ENCODE measurements around the gene TMEM131L.
"Not testable (repeated sequence)": the region's sequence is repeated elsewhere in the genome, so short reads cannot be mapped to it uniquely, and the experiment has no call there.

The TMEM131L gene

DNA sequence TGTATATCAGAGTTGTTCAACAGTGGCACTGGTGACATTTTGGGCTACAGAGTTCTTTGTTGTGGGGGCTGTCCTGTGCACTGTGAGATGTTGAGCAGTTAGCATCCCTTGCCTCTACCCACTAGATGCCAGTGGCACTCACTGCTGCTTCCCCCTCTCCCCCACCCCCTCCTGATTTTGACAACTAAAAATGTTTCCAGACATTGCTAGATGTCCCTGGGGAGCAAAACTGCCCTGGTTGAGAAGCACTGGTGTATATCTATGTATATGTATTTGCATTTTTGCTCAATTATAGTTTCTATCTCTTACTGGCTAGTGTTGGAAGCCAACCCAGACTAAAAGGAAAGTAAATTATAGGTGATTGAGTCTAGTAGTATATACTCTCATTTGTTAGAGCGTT lies 2.4 kb downstream of the TMEM131L start:
- peaks cover 62% of the 10 kb centered on the region for H3K4me1 Mint-ChIP-seq
- H3K27me3 Mint-ChIP-seq (ENCODE audit: low read depth): peaks cover 3% of the 10 kb centered on the region
- peaks cover 25% of the 10 kb centered on the region for H3K36me3 Mint-ChIP-seq (ENCODE audit: low read depth)
- peak overlapping the region; percentile 95 to 98 (median 97) for H3K4me3 Mint-ChIP-seq
- H3K9me3 Mint-ChIP-seq: no peaks in the 10 kb centered on the region
- TF ChIP-seq CTCF (IDR thresholded peaks at IDR 0.05; ENCODE audit: unreplicated experiment in 3 of 3): no peak
- H3K27ac Mint-ChIP-seq: peak overlapping the region in 1 of 3 experiments; percentile 43

GRCh38 chr4:153469031-153469430 lies 2.9 kb downstream of the TMEM131L start:
- Mint-ChIP-seq H3K27me3 (ENCODE audit: low read depth) (peaks cover 3% of the 10 kb centered on the region), H3K36me3 (ENCODE audit: low read depth) (peaks cover 26% of the 10 kb centered on the region), H3K4me1 (peaks cover 57% of the 10 kb centered on the region), H3K27ac (peak overlapping the region in 1 of 3 experiments; percentile 43), H3K9me3 (no peaks in the 10 kb centered on the region), H3K4me3 (peak overlapping the region in 2 of 3 experiments; percentile 95 to 98)
- TF ChIP-seq CTCF (IDR thresholded peaks at IDR 0.05; ENCODE audit: unreplicated experiment in 3 of 3): no peak

DNA sequence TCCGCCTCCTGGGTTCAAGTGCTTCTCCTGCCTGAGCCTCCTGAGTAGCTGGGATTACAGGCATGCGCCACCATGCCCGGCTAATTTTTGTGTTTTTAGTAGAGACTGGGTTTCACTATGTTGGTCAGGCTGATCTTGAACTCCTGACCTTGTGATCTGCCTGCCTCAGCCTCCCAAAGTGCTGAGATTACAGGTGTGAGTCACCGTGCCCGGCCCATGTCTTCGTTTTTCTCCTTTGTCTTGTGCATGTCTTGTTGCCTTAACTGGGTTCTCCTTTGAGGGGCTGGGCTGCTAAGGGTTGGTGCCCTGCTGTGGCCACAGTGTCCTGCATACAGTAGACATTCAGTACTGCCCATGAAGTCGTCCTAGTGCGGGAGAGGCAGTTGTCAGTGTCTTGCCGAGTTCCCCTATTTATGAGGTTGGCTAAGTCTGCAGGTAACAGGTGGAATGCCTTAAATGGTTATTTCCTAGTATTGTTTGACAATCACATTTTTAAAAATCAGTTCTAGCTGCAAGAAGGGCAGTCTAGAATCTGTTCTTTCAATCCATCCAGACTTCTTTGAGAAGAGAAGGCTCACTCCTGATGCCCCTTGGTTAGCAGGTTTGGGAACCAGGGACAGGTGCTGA lies 5.0 kb downstream of the TMEM131L start:
- H3K4me1 Mint-ChIP-seq: peaks cover 38% of the 10 kb centered on the region

GRCh38 chr4:153471698-153472093 lies 5.5 kb downstream of the TMEM131L start:
- no peak overlapping the region for H3K27ac Mint-ChIP-seq
- no peaks in the 10 kb centered on the region for H3K27me3 Mint-ChIP-seq (ENCODE audit: low read depth)
- H3K9me3 Mint-ChIP-seq: no peaks in the 10 kb centered on the region
- TF ChIP-seq CTCF (IDR thresholded peaks at IDR 0.05; ENCODE audit: unreplicated experiment in 3 of 3): no peak
- H3K4me1 Mint-ChIP-seq: peaks cover 38% of the 10 kb centered on the region
- H3K36me3 Mint-ChIP-seq (ENCODE audit: low read depth): peaks cover 41% of the 10 kb centered on the region
- H3K4me3 Mint-ChIP-seq: no peak overlapping the region

More for the DNA sequence above, 5.0 kb downstream of the TMEM131L start:
- Mint-ChIP-seq H3K4me3 (peak overlapping the region in 1 of 3 experiments; percentile 58), H3K36me3 (ENCODE audit: low read depth) (peaks cover 41% of the 10 kb centered on the region)
- not testable (repeated sequence) for H3K27ac Mint-ChIP-seq; H3K9me3 Mint-ChIP-seq; H3K27me3 Mint-ChIP-seq (ENCODE audit: low read depth)

- no peaks in the 10 kb centered on the region for H3K9me3 Mint-ChIP-seq
- no peak overlapping the region for H3K27ac Mint-ChIP-seq
- H3K36me3 Mint-ChIP-seq (ENCODE audit: low read depth): peaks cover 41% of the 10 kb centered on the region
- H3K4me3 Mint-ChIP-seq: no peak overlapping the region
- H3K4me1 Mint-ChIP-seq: peaks cover 42% of the 10 kb centered on the region
- no peaks in the 10 kb centered on the region for H3K27me3 Mint-ChIP-seq (ENCODE audit: low read depth)
- TF ChIP-seq CTCF (IDR thresholded peaks at IDR 0.05; ENCODE audit: unreplicated experiment in 3 of 3): no peak
These were observed 6.2 kb downstream of the TMEM131L start for GRCh38 chr4:153472122-153473037.

DNA sequence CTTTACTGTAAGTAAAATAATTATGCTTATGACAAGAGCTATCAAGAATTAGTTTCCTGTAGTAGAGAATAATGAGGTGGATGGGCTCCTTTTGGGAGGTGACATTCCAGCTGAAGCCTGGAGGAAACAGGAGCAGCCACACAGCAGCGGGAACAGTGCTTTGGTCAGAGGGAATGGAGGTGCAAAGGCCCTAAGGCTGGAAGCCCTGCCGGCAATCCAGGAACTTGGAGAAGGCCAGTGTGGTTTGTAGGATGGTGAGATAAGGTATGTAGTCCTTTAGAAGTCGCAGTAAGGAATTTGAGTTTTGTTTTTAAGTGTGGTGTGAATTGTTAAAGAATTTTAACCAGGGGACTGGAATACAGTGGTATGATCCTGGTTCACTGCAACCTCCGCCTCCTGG lies 8.1 kb downstream of the TMEM131L start:
- TF ChIP-seq CTCF (IDR thresholded peaks at IDR 0.05; ENCODE audit: unreplicated experiment in 3 of 3): no peak
- Mint-ChIP-seq H3K9me3 (no peaks in the 10 kb centered on the region), H3K27me3 (ENCODE audit: low read depth) (no peaks in the 10 kb centered on the region), H3K4me3 (no peak overlapping the region), H3K36me3 (ENCODE audit: low read depth) (peaks cover 41% of the 10 kb centered on the region), H3K4me1 (peaks cover 39% of the 10 kb centered on the region), H3K27ac (no peak overlapping the region)
